HEK293T (cell line): ENCODE measurements around the gene KCTD13.

ENCODE experiments used
- CTCF ChIA-PET: fragments of 350-600 bp; formaldehyde crosslinking; extraction: SDS; loops from one replicate; lab custom pipeline; 2021; ENCODE audit warnings: antibody characterized with exemption, inconsistent platforms; lab: Yijun Ruan, JAX
- POLR2A ChIA-PET: fragments of 350-600 bp; formaldehyde crosslinking; extraction: SDS; loops from one replicate; lab custom pipeline; 2020; ENCODE audit warnings: antibody characterized with exemption, inconsistent platforms; lab: Yijun Ruan, JAX
- DNase-seq: peaks from one replicate; pipeline ENCODE4 v3.0.0; 2012; ENCODE audit warnings: mixed read lengths; ENCODE audit errors: extremely low spot score
- ARNT ChIP-seq: fragments of 450-650 bp; IDR thresholded peaks from 2 replicates; pipeline ENCODE4 v1.6.1; 2017; ENCODE audit warnings: mild to moderate bottlenecking
- BHLHE40 ChIP-seq: fragments of 450-650 bp; IDR thresholded peaks from 2 replicates; pipeline ENCODE4 v1.6.1; 2016; ENCODE audit warnings: mild to moderate bottlenecking, moderate library complexity, borderline replicate concordance
- CTBP1 ChIP-seq: fragments of 450-650 bp; IDR thresholded peaks from 2 replicates; pipeline ENCODE4 v1.6.1; 2016; ENCODE audit warnings: borderline replicate concordance
- ELF4 ChIP-seq: fragments of 450-650 bp; IDR thresholded peaks from 2 replicates; pipeline ENCODE4 v1.6.1; 2017; ENCODE audit warnings: antibody characterized with exemption
- FOXA1 ChIP-seq: fragments of 450-650 bp; IDR thresholded peaks from 2 replicates; pipeline ENCODE4 v1.6.1; 2016; ENCODE audit warnings: mild to moderate bottlenecking
- FOXK2 ChIP-seq: fragments of 450-650 bp; IDR thresholded peaks from 2 replicates; pipeline ENCODE4 v1.6.1; 2016; ENCODE audit warnings: mild to moderate bottlenecking
- FOXM1 ChIP-seq: fragments of 450-650 bp; IDR thresholded peaks from 2 replicates; pipeline ENCODE4 v1.6.1; 2017; ENCODE audit warnings: mild to moderate bottlenecking, borderline replicate concordance
- HDGF ChIP-seq: fragments of 450-650 bp; IDR thresholded peaks from 2 replicates; pipeline ENCODE4 v1.6.1; 2017; ENCODE audit warnings: antibody characterized with exemption, borderline replicate concordance
- L3MBTL2 ChIP-seq: fragments of 450-650 bp; conservative IDR thresholded peaks from 2 replicates; pipeline ENCODE4 v1.6.1; 2016; ENCODE audit warnings: mild to moderate bottlenecking
- LEF1 ChIP-seq: fragments of 450-650 bp; IDR thresholded peaks from 2 replicates; pipeline ENCODE4 v1.6.1; 2017; ENCODE audit warnings: mild to moderate bottlenecking, borderline replicate concordance
- NFRKB ChIP-seq: fragments of 450-650 bp; IDR thresholded peaks from 2 replicates; pipeline ENCODE4 v1.6.1; 2016; ENCODE audit warnings: mild to moderate bottlenecking, moderate library complexity
- PKNOX1 ChIP-seq: fragments of 450-650 bp; IDR thresholded peaks from 2 replicates; pipeline ENCODE4 v1.6.1; 2016
- SP1 ChIP-seq: fragments of 450-650 bp; IDR thresholded peaks from 2 replicates; pipeline ENCODE4 v1.6.1; 2017
- SUZ12 ChIP-seq: fragments of 450-650 bp; IDR thresholded peaks from 2 replicates; pipeline ENCODE4 v1.6.1; 2016; ENCODE audit warnings: mild to moderate bottlenecking
- TARDBP ChIP-seq: fragments of 450-650 bp; IDR thresholded peaks from 2 replicates; pipeline ENCODE4 v1.6.1; 2016
- ZNF384 ChIP-seq: fragments of 450-650 bp; IDR thresholded peaks from 2 replicates; pipeline ENCODE4 v1.6.1; 2016

The KCTD13 gene

GRCh38 chr16:29926711-29927052 is 656 bp upstream of the KCTD13 start:
- peak; percentile 51 for DNase-seq
- CTCF ChIA-PET, result interaction anchor here (0.8 to 1.8 kb wide), 6 partner anchors 11 to 226 kb away, joined by 3 to 5 read pairs (median 3); no protein-coding TSS in a partner anchor
- POLR2A ChIA-PET, result interaction anchor here (0.8 to 5.0 kb wide), 31 partner anchors 9 to 165 kb away, joined by 3 to 76 read pairs (median 8); partner anchors contain the start of genes ASPHD1, CDIPT, HIRIP3 and INO80E
- TF ChIP-seq ELF4 (no peak), ZNF384 (peak; percentile 48; the same call in 1 of the 2 replicates)

DNA sequence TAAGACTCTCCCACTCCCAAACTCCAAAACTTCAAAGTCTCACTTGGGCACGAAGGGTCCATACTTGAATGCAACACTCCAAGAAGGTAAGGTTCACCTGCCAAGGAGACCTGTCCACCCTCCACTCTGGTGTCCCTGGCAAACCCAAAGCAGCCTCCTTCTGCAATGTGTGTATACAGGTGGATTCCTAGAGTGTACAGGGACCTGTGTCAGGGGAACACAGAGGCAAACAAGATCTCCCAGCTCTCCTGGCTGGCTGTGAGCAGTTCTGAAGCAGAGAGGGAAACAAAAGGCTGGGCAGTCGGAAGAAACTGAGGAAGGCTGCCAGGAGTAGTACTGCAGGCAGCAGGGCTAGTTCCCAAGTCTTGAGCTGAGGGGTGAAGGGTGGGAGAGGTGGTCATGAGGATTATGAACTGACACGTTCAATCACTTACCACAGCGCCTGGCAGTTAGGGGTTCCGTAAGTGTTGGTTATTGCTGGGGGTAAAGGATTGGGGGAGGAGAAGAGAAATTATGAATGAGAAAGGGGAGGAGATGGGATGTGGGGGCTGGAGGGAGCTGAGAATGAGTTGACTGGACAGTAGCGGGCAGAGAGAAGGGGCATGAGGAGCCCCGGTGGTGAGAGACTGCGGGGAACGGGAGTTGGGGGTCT is 795 bp downstream of the KCTD13 start:
- no peak for TF ChIP-seq SP1
- peak; percentile 27 for TF ChIP-seq L3MBTL2
- ChIA-PET POLR2A (interaction anchor here (1.0 to 5.0 kb wide), 26 partner anchors 9 to 119 kb away, joined by 3 to 76 read pairs (median 8); partner anchors contain the start of genes ASPHD1, CDIPT, HIRIP3 and INO80E), CTCF (interaction anchor here (1.0 to 1.8 kb wide), 4 partner anchors 11 to 108 kb away, joined by 3 to 5 read pairs (median 3); partner anchors contain the start of gene TMEM219)
- no peak for DNase-seq

GRCh38 chr16:29922986-29923501 is 3.0 kb downstream of the KCTD13 start:
- no peak for TF ChIP-seq FOXK2
- TF ChIP-seq L3MBTL2, result no peak
- no peak for TF ChIP-seq NFRKB
- no peak for TF ChIP-seq FOXM1
- TF ChIP-seq ARNT, result no peak
- no peak for TF ChIP-seq SUZ12
- no peak for TF ChIP-seq BHLHE40
- POLR2A ChIA-PET, result interaction anchor here (1.9 kb wide), 1 partner anchor 39 kb away, joined by 6 read pairs; the partner anchor contains the start of gene TMEM219

GRCh38 chr16:29922326-29922725 is 3.7 kb downstream of the KCTD13 start:
- ChIA-PET CTCF (interaction anchor here (0.9 kb wide), 1 partner anchor 21 kb away, joined by 3 read pairs; no protein-coding TSS in a partner anchor), POLR2A (interaction anchor here (1.9 kb wide), 1 partner anchor 39 kb away, joined by 6 read pairs; the partner anchor contains the start of gene TMEM219)
- TF ChIP-seq ELF4 (no peak), TARDBP (no peak)
- no peak for DNase-seq

More at GRCh38 chr16:29922986-29923501, 3.0 kb downstream of the KCTD13 start:
- no peak for DNase-seq
- CTCF ChIA-PET, result interaction anchor here (0.9 kb wide), 1 partner anchor 20 kb away, joined by 3 read pairs; no protein-coding TSS in a partner anchor

GRCh38 chr16:29921034-29921385 is 5.0 kb downstream of the KCTD13 start:
- ChIA-PET POLR2A (interaction anchor here (0.6 to 1.4 kb wide), 3 partner anchors 9 to 75 kb away, joined by 3 read pairs; partner anchors contain the start of genes HIRIP3 and INO80E), CTCF (no interaction called here)
- TF ChIP-seq L3MBTL2, result no peak
- no peak for TF ChIP-seq CTBP1
- no peak for TF ChIP-seq PKNOX1
- TF ChIP-seq TARDBP, result no peak
- no peak for TF ChIP-seq FOXM1
- no peak for TF ChIP-seq FOXA1
- TF ChIP-seq ARNT, result no peak
- TF ChIP-seq BHLHE40, result no peak
- no peak for TF ChIP-seq NFRKB
- TF ChIP-seq HDGF, result no peak
- no peak for DNase-seq

GRCh38 chr16:29920288-29921033 is 5.6 kb downstream of the KCTD13 start:
- ChIA-PET POLR2A (interaction anchor here (0.6 to 1.4 kb wide), 3 partner anchors 9 to 75 kb away, joined by 3 read pairs; partner anchors contain the start of genes HIRIP3 and INO80E), CTCF (no interaction called here)
- no peak for DNase-seq
- no peak for TF ChIP-seq FOXK2
- TF ChIP-seq ZNF384, result no peak
- no peak for TF ChIP-seq HDGF
- no peak for TF ChIP-seq LEF1
- TF ChIP-seq SUZ12, result no peak
- no peak for TF ChIP-seq ELF4
- no peak for TF ChIP-seq L3MBTL2
- no peak for TF ChIP-seq SP1
- no peak for TF ChIP-seq BHLHE40
- no peak for TF ChIP-seq TARDBP
- no peak for TF ChIP-seq ARNT

- no peak for TF ChIP-seq CTBP1
- TF ChIP-seq L3MBTL2, result no peak
- no peak for TF ChIP-seq TARDBP
- no peak for DNase-seq
- POLR2A ChIA-PET, result interaction anchor here (0.9 to 3.0 kb wide), 4 partner anchors 9 to 77 kb away, joined by 4 to 27 read pairs (median 4); partner anchors contain the start of genes KCTD13, SEZ6L2 and TMEM219
- CTCF ChIA-PET, result interaction anchor here (0.8 to 1.0 kb wide), 2 partner anchors 27 to 39 kb away, joined by 3 to 4 read pairs; no protein-coding TSS in a partner anchor
Observed at GRCh38 chr16:29916979-29917378, 9.0 kb downstream of the KCTD13 start.
